Measurements from ENCODE around the gene ZNF766. TPM values are rescaled to one million over a fixed set of nuclear protein-coding genes. Genes with fewer than 3 reads are reported as not detected.

Gene ZNF766
- total and polyA plus RNA-seq, 9 of the 15 experiments (the other 6 are each of a cell fraction or from before 2014, with no cell fraction given): 6.7 to 23.0 (median 11.2) TPM

DNA sequence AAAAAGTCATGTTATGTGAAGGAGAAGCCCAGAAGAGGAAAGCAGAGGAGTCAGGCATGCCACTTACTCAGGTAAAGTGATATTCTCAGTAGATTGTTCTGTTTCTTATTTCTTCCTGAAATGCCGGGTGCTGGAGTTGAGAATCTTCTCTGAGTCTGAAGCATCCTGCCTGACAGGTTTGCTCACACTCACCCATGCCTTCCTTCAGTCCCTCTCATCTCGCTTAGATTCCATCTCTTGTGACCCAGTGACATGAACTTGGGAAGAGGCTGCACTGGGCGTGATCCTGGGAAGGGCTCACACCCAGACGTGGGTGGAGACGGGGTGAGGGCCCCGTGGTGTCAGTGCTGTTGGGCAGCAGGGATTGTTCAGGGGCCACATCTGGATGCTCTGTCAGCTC is 8.1 kb downstream of the ZNF766 start (continued):
- TF ChIP-seq JUND (IDR thresholded peaks at IDR 0.05; ENCODE audit: borderline replicate concordance, low read depth, low read length): no peak
- TF ChIP-seq JUND (tag; IDR thresholded peaks at IDR 0.05; ENCODE audit: borderline replicate concordance, low read depth, low read length): no peak
- no peak for TF ChIP-seq HLTF (IDR thresholded peaks at IDR 0.05)
- no peak for TF ChIP-seq ZNF24 (IDR thresholded peaks at IDR 0.05)
- no peak for TF ChIP-seq ZFX (CRISPR knock-in tag; IDR thresholded peaks at IDR 0.05)
- TF ChIP-seq FOXK2 (conservative IDR thresholded peaks at IDR 0.05 in 1 of 2, IDR thresholded peaks at IDR 0.05 in 1 of 2; ENCODE audit: low read depth in 2 of 2): no peak
- no peak for TF ChIP-seq SMARCE1 (IDR thresholded peaks at IDR 0.05)

- no peak for ATAC-seq
- CTCF ChIA-PET (ENCODE audit: low intra/inter-chr PET ratio): no interaction called here
- TF ChIP-seq GATA2 (CRISPR knock-in tag; IDR thresholded peaks at IDR 0.05) (no peak), RBFOX2 (IDR thresholded peaks at IDR 0.05; ENCODE audit: low read depth, low read length) (no peak), VEZF1 (CRISPR knock-in tag; IDR thresholded peaks at IDR 0.05) (no peak), NFE2L1 (tag; IDR thresholded peaks at IDR 0.05; ENCODE audit: borderline replicate concordance, low read depth) (no peak), ZC3H8 (IDR thresholded peaks at IDR 0.05) (no peak)
- TF ChIP-seq, protein P1, sequence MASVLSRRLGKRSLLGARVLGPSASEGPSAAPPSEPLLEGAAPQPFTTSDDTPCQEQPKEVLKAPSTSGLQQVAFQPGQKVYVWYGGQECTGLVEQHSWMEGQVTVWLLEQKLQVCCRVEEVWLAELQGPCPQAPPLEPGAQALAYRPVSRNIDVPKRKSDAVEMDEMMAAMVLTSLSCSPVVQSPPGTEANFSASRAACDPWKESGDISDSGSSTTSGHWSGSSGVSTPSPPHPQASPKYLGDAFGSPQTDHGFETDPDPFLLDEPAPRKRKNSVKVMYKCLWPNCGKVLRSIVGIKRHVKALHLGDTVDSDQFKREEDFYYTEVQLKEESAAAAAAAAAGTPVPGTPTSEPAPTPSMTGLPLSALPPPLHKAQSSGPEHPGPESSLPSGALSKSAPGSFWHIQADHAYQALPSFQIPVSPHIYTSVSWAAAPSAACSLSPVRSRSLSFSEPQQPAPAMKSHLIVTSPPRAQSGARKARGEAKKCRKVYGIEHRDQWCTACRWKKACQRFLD (CRISPR knock-in tag; IDR thresholded peaks at IDR 0.05): no peak
- TF ChIP-seq, protein P2, sequence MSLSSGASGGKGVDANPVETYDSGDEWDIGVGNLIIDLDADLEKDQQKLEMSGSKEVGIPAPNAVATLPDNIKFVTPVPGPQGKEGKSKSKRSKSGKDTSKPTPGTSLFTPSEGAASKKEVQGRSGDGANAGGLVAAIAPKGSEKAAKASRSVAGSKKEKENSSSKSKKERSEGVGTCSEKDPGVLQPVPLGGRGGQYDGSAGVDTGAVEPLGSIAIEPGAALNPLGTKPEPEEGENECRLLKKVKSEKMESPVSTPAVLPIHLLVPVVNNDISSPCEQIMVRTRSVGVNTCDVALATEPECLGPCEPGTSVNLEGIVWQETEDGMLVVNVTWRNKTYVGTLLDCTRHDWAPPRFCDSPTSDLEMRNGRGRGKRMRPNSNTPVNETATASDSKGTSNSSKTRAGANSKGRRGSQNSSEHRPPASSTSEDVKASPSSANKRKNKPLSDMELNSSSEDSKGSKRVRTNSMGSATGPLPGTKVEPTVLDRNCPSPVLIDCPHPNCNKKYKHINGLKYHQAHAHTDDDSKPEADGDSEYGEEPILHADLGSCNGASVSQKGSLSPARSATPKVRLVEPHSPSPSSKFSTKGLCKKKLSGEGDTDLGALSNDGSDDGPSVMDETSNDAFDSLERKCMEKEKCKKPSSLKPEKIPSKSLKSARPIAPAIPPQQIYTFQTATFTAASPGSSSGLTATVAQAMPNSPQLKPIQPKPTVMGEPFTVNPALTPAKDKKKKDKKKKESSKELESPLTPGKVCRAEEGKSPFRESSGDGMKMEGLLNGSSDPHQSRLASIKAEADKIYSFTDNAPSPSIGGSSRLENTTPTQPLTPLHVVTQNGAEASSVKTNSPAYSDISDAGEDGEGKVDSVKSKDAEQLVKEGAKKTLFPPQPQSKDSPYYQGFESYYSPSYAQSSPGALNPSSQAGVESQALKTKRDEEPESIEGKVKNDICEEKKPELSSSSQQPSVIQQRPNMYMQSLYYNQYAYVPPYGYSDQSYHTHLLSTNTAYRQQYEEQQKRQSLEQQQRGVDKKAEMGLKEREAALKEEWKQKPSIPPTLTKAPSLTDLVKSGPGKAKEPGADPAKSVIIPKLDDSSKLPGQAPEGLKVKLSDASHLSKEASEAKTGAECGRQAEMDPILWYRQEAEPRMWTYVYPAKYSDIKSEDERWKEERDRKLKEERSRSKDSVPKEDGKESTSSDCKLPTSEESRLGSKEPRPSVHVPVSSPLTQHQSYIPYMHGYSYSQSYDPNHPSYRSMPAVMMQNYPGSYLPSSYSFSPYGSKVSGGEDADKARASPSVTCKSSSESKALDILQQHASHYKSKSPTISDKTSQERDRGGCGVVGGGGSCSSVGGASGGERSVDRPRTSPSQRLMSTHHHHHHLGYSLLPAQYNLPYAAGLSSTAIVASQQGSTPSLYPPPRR (CRISPR knock-in tag; IDR thresholded peaks at IDR 0.05; ENCODE audit: borderline replicate concordance): no peak
These were observed 16.9 kb downstream of the ZNF766 start for GRCh38 chr19:52286256-52286655.

More at GRCh38 chr19:52286256-52286655, 16.9 kb downstream of the ZNF766 start:
- FAIRE-seq (no peak), DNase-seq (ENCODE audit: extremely low read depth in 1 of 4, low spot score in 3 of 4) (no peak)
- in situ Hi-C loops (cut with MboI) (no loop called here), intact Hi-C loops (cut with micrococcal nuclease) (no loop called here)
- peaks cover 72% of the 10 kb centered on the region for H3K36me3 ChIP-seq (ENCODE audit: control insufficient read depth, insufficient read depth, low read length)
- no peaks in the 10 kb centered on the region for H4K20me1 ChIP-seq (replicated peaks; ENCODE audit: control insufficient read depth, insufficient read depth, low read length)
- POLR2A ChIA-PET: interaction anchor here (0.9 kb wide), 1 partner anchor 10 kb away, joined by 3 read pairs; no protein-coding TSS in a partner anchor
- 94% methylated on average over 5 of the region's 6 CpGs for WGBS (ENCODE audit: insufficient coverage, low coverage, missing lambda C conversion rate)
- no peak overlapping the region for H2AFZ ChIP-seq (ENCODE audit: low read depth, low read length)
- H3K9me1 ChIP-seq (ENCODE audit: control insufficient read depth, insufficient read depth, low read length): no peaks in the 10 kb centered on the region
- H3K9me3 ChIP-seq (replicated peaks; ENCODE audit: control insufficient read depth, insufficient read depth, low read depth, low read length): peaks cover 11% of the 10 kb centered on the region
- no TSS peak for BruUV-seq (replicated peaks)
- H3K9ac ChIP-seq (ENCODE audit: insufficient read depth in 1 of 2, low read depth in 2 of 2, low read length in 2 of 2): no peak overlapping the region
- H3K27me3 ChIP-seq (ENCODE audit: control insufficient read depth in 2 of 2, insufficient read depth in 2 of 2, low read length in 2 of 2): no peaks in the 10 kb centered on the region
- no peak overlapping the region for H3K27ac ChIP-seq (ENCODE audit: extremely low read depth, low read depth, low read length)
- no peak overlapping the region for H3K4me3 ChIP-seq
- H3K4me2 ChIP-seq (ENCODE audit: insufficient read depth, low read length): no peak overlapping the region
- no peaks in the 10 kb centered on the region for H3K4me1 ChIP-seq (replicated peaks in 1 of 2; ENCODE audit: control insufficient read depth in 2 of 2, insufficient read depth in 2 of 2, low read length in 2 of 2)
- peaks cover 8% of the 10 kb centered on the region; the same call in 2 of the 3 replicates for H3K79me2 ChIP-seq (ENCODE audit: control insufficient read depth, insufficient read depth, low read length)
